HPDE6-E6E7 (cell line): Measurements from ENCODE around the gene UMOD.
A peak's percentile ranks its signal among the peaks of the same experiment; 100 is the strongest.

Source experiments
- DNase-seq: peaks from one replicate; pipeline ENCODE4 v3.0.0; 2011; ENCODE audit warnings: missing footprints; ENCODE audit errors: extremely low spot score

The UMOD gene

GRCh38 chr16:20352615-20353014, at the start of gene UMOD:
UMOD (minus strand) TSS chr16:20352715; CDS start chr16:20350737, 1,978 bp downstream.
- no peak for DNase-seq

- DNase-seq: no peak
Observed at GRCh38 chr16:20401475-20402016, 49.0 kb upstream of the UMOD start.

GRCh38 chr16:20401066-20401465, 48.6 kb upstream of the UMOD start:
- DNase-seq: no peak

GRCh38 chr16:20399185-20399584, 46.7 kb upstream of the UMOD start:
- DNase-seq: no peak

GRCh38 chr16:20398603-20399002, 46.1 kb upstream of the UMOD start:
- no peak for DNase-seq

GRCh38 chr16:20397468-20398074, 45.1 kb upstream of the UMOD start:
- no peak for DNase-seq

GRCh38 chr16:20396846-20397467, 44.4 kb upstream of the UMOD start:
- no peak for DNase-seq

- no peak for DNase-seq
Observed at GRCh38 chr16:20395946-20396345, 43.4 kb upstream of the UMOD start.

- no peak for DNase-seq
Observed at GRCh38 chr16:20393801-20394577, 41.5 kb upstream of the UMOD start.

- no peak for DNase-seq
Observed at GRCh38 chr16:20391045-20391444, 38.5 kb upstream of the UMOD start.

GRCh38 chr16:20388854-20389253, 36.3 kb upstream of the UMOD start:
- no peak for DNase-seq

GRCh38 chr16:20387978-20388377, 35.5 kb upstream of the UMOD start:
- no peak for DNase-seq

- peak; percentile 56 for DNase-seq
Observed at GRCh38 chr16:20385844-20386832, 33.6 kb upstream of the UMOD start.

- DNase-seq: peak; percentile 36
Observed at GRCh38 chr16:20383106-20384029, 30.9 kb upstream of the UMOD start.

GRCh38 chr16:20382202-20382948, 29.9 kb upstream of the UMOD start:
- DNase-seq: no peak

- DNase-seq: no peak
Observed at GRCh38 chr16:20380782-20381181, 28.3 kb upstream of the UMOD start.

- DNase-seq: no peak
Observed at GRCh38 chr16:20377181-20377580, 24.7 kb upstream of the UMOD start.

GRCh38 chr16:20372701-20373100, 20.2 kb upstream of the UMOD start:
- DNase-seq: no peak

GRCh38 chr16:20369452-20370054, 17.0 kb upstream of the UMOD start:
- DNase-seq: no peak
